Kidney (tissue), 14 donors: ENCODE measurements around the gene MAP2K6. TPM values are rescaled to one million over a fixed set of nuclear protein-coding genes. Genes with fewer than 3 reads are reported as not detected.

Experiments used
- DNase-seq, 5 donors: peaks; one replicate each; pipeline ENCODE4 v3.0.0-alpha.2; 2013 to 2020
- FAIRE-seq: peaks from 2 replicates; lab custom pipeline; 2012; peaks lifted over from hg19 to GRCh38; lab: Jason Lieb, UNC
- H3K27ac ChIP-seq, 2 donors: one replicate each; pipeline ENCODE4 v1.7.0; 2013; ENCODE audit warnings: low read depth in 2 of 2, low read length in 2 of 2, inconsistent platforms in 1 of 2
- H3K27me3 ChIP-seq: one replicate; pipeline ENCODE4 v1.7.1; 2013; ENCODE audit warnings: low read length, inconsistent platforms; ENCODE audit not compliant: control insufficient read depth, insufficient read depth
- H3K36me3 ChIP-seq, 3 donors: one replicate each; pipeline versions ENCODE4 v1.7.0 to v1.7.1; 2013; ENCODE audit warnings: low read length in 3 of 3, control low read depth in 1 of 3, inconsistent platforms in 1 of 3; ENCODE audit not compliant: insufficient read depth in 3 of 3, control insufficient read depth in 2 of 3
- H3K4me1 ChIP-seq, 3 donors: one replicate each; pipeline versions ENCODE4 v1.7.0 to v1.7.1; 2013; ENCODE audit warnings: low read length in 3 of 3, inconsistent platforms in 1 of 3, low read depth in 1 of 3; ENCODE audit not compliant: control insufficient read depth in 2 of 3, insufficient read depth in 2 of 3
- H3K4me3 ChIP-seq, 3 donors: one replicate each; pipeline versions ENCODE4 v1.7.0 to v1.8.1; 2013; ENCODE audit warnings: low read length in 3 of 3, control low read depth in 1 of 3, inconsistent platforms in 1 of 3
- H3K9ac ChIP-seq, 3 donors: one replicate each; pipeline versions ENCODE4 v1.7.0 to v1.7.1; 2013; ENCODE audit warnings: low read length in 3 of 3, control low read depth in 1 of 3, inconsistent platforms in 1 of 3
- H3K9me3 ChIP-seq, 3 donors: one replicate each; pipeline versions ENCODE4 v1.7.0 to v1.7.1; 2013; ENCODE audit warnings: low read length in 3 of 3, control low read depth in 1 of 3, inconsistent platforms in 1 of 3; ENCODE audit not compliant: control insufficient read depth in 2 of 3, insufficient read depth in 1 of 3
- intact Hi-C: fragments of 100-400 bp; cut with DNase I; formaldehyde crosslinking; loops from one replicate; pipeline ENCODE4 v1.11.1; 2022
- polyA plus RNA-seq: library from polyadenylated mRNA; stranded (reverse); fragments of 350-450 nt; fragmentation: Illumina TruSeq; extraction: RNeasy Lipid Tissue Mini Kit (QIAGEN cat#74804); gene quantifications from one replicate; pipeline ENCODE4 v1.2.3, GENCODE V29; 2014; ENCODE audit warnings: low read depth, low replicate concordance; ENCODE audit not compliant: insufficient read depth
- total RNA-seq: library from RNA; stranded (reverse); fragmentation: NEBNext Ultra II Directional; extraction: Animal tissue kit (Norgen Biotek cat#: 25700); gene quantifications from one replicate; pipeline ENCODE4 v1.2.1, GENCODE V29; 2021
- TF ChIP-seq, protein P1 (sequence below): IDR thresholded peaks from 3 replicates; pipeline ENCODE4 v1.5.1; 2012; ENCODE audit warnings: mild to moderate bottlenecking, moderate library complexity, borderline replicate concordance; ENCODE audit not compliant: insufficient read depth; ENCODE audit errors: extremely low read depth
- donor health status: control.
- donor health status: control.
- donor health status: control.
- donor health status: control.
- donor health status: control.
- donor health status: DM: yes; HTN: yes; CAD: no.
- donor health status: Normal renal cell carcinoma (clear cell type).

Gene MAP2K6
- total and polyA plus RNA-seq, 2 donors from 2014 or later: 8.6 to 10.2 TPM

DNA sequence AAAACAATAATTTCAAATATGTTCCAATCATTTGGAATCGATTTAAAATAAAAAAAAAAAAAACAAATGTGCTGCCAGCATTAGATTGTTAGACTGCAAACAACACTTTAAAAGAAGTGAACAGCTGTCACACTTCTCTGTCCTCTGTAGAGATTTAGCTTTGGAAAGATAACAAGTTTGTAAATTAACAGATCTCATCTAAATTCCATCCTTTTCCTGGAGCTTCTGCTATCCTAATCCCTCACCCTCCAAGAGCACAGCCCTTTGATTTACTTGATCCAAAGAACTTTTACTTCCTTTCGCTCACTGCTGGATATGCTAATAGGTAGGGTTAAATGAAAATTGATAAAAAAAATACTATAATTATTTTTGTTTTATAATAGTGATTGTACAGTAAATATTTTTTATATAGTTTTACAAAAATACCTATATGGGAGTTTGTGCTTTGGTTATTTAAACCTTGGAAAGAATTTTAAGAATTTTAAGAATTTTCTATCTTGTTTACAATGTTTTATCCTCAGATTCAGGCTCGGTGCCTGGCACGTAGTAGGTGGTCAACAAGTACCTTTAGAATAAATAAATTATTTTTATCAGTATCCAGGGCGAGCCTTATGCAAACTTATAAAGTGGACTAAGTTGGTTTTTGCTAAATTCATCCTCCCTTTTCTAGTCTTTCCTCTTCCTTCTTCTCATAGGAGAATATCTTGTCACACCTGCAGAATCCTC is 21.6 kb downstream of the MAP2K6 start:
- DNase-seq (no peak), FAIRE-seq (no peak)
- Histone ChIP-seq H3K36me3 (no peaks in the 10 kb centered on the region), H3K27me3 (no peaks in the 10 kb centered on the region), H3K9me3 (peaks cover 0 to 11% (median 0%) of the 10 kb centered on the region in 3 donors), H3K4me3 (no peak overlapping the region), H3K4me1 (peaks cover 0 to 3% (median 0%) of the 10 kb centered on the region in 3 donors), H3K27ac (no peak overlapping the region), H3K9ac (no peak overlapping the region)
- intact Hi-C loops: no loop called here
- TF ChIP-seq, protein P1, sequence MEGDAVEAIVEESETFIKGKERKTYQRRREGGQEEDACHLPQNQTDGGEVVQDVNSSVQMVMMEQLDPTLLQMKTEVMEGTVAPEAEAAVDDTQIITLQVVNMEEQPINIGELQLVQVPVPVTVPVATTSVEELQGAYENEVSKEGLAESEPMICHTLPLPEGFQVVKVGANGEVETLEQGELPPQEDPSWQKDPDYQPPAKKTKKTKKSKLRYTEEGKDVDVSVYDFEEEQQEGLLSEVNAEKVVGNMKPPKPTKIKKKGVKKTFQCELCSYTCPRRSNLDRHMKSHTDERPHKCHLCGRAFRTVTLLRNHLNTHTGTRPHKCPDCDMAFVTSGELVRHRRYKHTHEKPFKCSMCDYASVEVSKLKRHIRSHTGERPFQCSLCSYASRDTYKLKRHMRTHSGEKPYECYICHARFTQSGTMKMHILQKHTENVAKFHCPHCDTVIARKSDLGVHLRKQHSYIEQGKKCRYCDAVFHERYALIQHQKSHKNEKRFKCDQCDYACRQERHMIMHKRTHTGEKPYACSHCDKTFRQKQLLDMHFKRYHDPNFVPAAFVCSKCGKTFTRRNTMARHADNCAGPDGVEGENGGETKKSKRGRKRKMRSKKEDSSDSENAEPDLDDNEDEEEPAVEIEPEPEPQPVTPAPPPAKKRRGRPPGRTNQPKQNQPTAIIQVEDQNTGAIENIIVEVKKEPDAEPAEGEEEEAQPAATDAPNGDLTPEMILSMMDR: no peak

DNA sequence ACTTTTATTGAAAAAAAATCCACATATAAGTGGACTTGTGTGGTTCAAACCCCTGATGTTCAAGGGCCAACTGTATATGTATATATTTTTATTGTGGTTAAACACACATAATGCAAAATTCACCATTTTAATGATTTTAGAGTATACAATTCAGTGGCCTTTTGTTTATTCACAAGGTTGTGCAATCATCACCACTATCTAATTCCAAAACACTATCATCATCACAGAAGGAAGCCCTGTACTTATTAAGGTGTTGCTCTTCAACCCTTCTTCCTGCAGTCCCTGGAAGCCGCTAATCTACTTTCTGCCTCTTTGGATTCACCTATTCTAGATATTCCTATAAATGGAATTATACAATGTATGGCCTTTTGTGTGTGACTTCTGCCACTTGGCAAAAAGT is 23.0 kb downstream of the MAP2K6 start:
- H3K27me3 ChIP-seq: no peaks in the 10 kb centered on the region
- intact Hi-C loops: no loop called here
- H3K4me1 ChIP-seq: peaks cover 0 to 3% (median 0%) of the 10 kb centered on the region in 3 donors
- TF ChIP-seq, protein P1: no peak
- FAIRE-seq (no peak), DNase-seq (no peak)
- no peaks in the 10 kb centered on the region for H3K36me3 ChIP-seq
- H3K9ac ChIP-seq: no peak overlapping the region
- H3K4me3 ChIP-seq: no peak overlapping the region
- no peak overlapping the region for H3K27ac ChIP-seq
- H3K9me3 ChIP-seq: peaks cover 0 to 11% (median 0%) of the 10 kb centered on the region in 3 donors

DNA sequence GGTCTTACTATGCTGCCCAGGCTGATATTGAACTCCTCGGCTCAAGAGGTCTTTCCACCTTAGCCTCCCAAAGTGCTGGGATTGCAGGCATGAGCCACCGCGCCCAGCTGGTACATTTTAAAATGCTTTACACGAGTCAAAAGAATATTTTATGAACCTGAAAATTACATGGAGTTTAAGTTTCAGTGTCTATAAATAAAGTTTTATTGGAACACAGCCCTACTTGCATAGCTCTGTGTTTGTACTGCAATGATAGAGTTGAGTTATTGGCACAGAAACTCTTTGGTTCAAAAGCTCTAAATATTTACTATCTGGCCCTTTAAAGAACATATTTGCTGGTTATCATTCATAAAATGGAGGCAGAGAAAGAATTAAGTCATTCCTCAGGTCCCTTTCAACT is 24.3 kb downstream of the MAP2K6 start:
- Histone ChIP-seq H3K4me3 (no peak overlapping the region), H3K9me3 (peaks cover 0 to 11% (median 0%) of the 10 kb centered on the region in 3 donors), H3K9ac (no peak overlapping the region), H3K4me1 (peaks cover 0 to 3% (median 0%) of the 10 kb centered on the region in 3 donors), H3K27ac (no peak overlapping the region), H3K36me3 (no peaks in the 10 kb centered on the region), H3K27me3 (no peaks in the 10 kb centered on the region)
- TF ChIP-seq, protein P1: no peak
- FAIRE-seq (no peak), DNase-seq (no peak)
- intact Hi-C loops: no loop called here

DNA sequence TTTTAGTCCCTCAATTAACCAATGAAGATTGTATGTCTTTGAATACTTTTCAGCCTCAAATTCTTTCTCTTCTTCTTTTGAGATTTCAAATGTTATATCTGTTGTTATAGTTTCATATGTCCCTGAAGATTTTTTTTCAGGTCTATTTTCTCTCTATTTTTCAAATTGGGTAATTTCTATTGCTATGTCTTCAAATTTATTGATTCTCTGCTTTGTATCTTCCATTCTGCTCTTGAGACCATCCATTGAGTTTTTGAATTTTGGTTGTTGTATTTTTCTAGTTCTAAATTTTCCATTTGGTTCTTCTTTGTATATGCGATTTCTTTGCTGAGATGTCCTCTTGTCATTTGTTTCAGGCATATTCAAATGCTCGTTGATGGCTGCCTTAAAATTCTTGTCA is 26.7 kb downstream of the MAP2K6 start:
- no peaks in the 10 kb centered on the region for H3K36me3 ChIP-seq
- no peak for FAIRE-seq
- no peak overlapping the region for H3K4me3 ChIP-seq
- no peak overlapping the region for H3K27ac ChIP-seq
- DNase-seq: no peak
- no peaks in the 10 kb centered on the region for H3K27me3 ChIP-seq
- TF ChIP-seq, protein P1: no peak
- H3K9me3 ChIP-seq: peaks cover 0 to 11% (median 0%) of the 10 kb centered on the region in 3 donors
- H3K9ac ChIP-seq: no peak overlapping the region
- intact Hi-C loops: no loop called here
- no peaks in the 10 kb centered on the region for H3K4me1 ChIP-seq
